Measurements from ENCODE around the gene MIA. TPM values are rescaled to one million over a fixed set of nuclear protein-coding genes. Genes with fewer than 3 reads are reported as not detected.
A peak's percentile ranks its signal among the peaks of the same experiment; 100 is the strongest.

MIA gene
- total and polyA plus RNA-seq, 9 of the 15 experiments (the other 6 are each of a cell fraction or from before 2014, with no cell fraction given), result 0.21 TPM; not detected in 8

GRCh38 chr19:40809358-40810086 lies 34.2 kb downstream of the MIA start:
- POLR2A ChIA-PET, result interaction anchor here (0.6 to 0.9 kb wide), 3 partner anchors 31 to 1612 kb away, joined by 3 read pairs; no protein-coding TSS in a partner anchor
- peaks cover 19 to 68% of the 10 kb centered on the region in 2 experiments; a peak in 4 of 5 replicates for H3K4me1 ChIP-seq (replicated peaks in 1 of 2; ENCODE audit: control insufficient read depth in 2 of 2, insufficient read depth in 2 of 2, low read length in 2 of 2)
- H3K27ac ChIP-seq (ENCODE audit: extremely low read depth, low read depth, low read length), result peak overlapping the region; percentile 79; the same call in 2 of the 3 replicates
- peak overlapping the region; percentile 74 for H3K4me2 ChIP-seq (ENCODE audit: insufficient read depth, low read length)
- 87% methylated on average over 37 of the region's 39 CpGs for WGBS (ENCODE audit: insufficient coverage, low coverage, missing lambda C conversion rate)
- DNase-seq (ENCODE audit: extremely low read depth in 1 of 4, low spot score in 3 of 4) (no peak), FAIRE-seq (no peak), ATAC-seq (no peak)
- CTCF ChIA-PET (ENCODE audit: low intra/inter-chr PET ratio), result no interaction called here
- no TSS peak for BruUV-seq (replicated peaks)
- no peaks in the 10 kb centered on the region for H3K9me3 ChIP-seq (replicated peaks; ENCODE audit: control insufficient read depth, insufficient read depth, low read depth, low read length)
- H4K20me1 ChIP-seq (replicated peaks; ENCODE audit: control insufficient read depth, insufficient read depth, low read length), result peaks cover 26% of the 10 kb centered on the region
- peaks cover 12% of the 10 kb centered on the region for H3K9me1 ChIP-seq (ENCODE audit: control insufficient read depth, insufficient read depth, low read length)
- in situ Hi-C loops (cut with MboI) (loop anchor here (5.0 kb wide), 1 partner anchor 323 kb away; no protein-coding TSS in a partner anchor), intact Hi-C loops (cut with micrococcal nuclease) (loop anchor here (5.0 kb wide), 1 partner anchor 147 kb away; no protein-coding TSS in a partner anchor)
- no peak overlapping the region for H3K4me3 ChIP-seq
- no peaks in the 10 kb centered on the region for H3K27me3 ChIP-seq (ENCODE audit: control insufficient read depth in 2 of 2, insufficient read depth in 2 of 2, low read length in 2 of 2)
- H3K36me3 ChIP-seq (ENCODE audit: control insufficient read depth, insufficient read depth, low read length), result peaks cover 52% of the 10 kb centered on the region
- peaks cover 36% of the 10 kb centered on the region for H3K79me2 ChIP-seq (ENCODE audit: control insufficient read depth, insufficient read depth, low read length)
- H2AFZ ChIP-seq (ENCODE audit: low read depth, low read length), result no peak overlapping the region
- H3K9ac ChIP-seq (ENCODE audit: insufficient read depth in 1 of 2, low read depth in 2 of 2, low read length in 2 of 2), result peak overlapping the region in 1 of 2 experiments; percentile 26; a peak in 2 of 4 replicates
- TF ChIP-seq MYNN (IDR thresholded peaks at IDR 0.05) (peak; percentile 60; the same call in 1 of the 2 replicates), MYNN (CRISPR knock-in tag; IDR thresholded peaks at IDR 0.05) (no peak), BACH1 (tag; IDR thresholded peaks at IDR 0.05) (no peak), NONO (IDR thresholded peaks at IDR 0.05; ENCODE audit: low read depth in 2 of 2, low read length in 1 of 2) (0 out of 4 replicates have a peak, but pooled peaks of 1 of the 2 experiments have one; percentile 24), NFIX (CRISPR knock-in tag; IDR thresholded peaks at IDR 0.05; ENCODE audit: low read depth) (no peak), ARID3A (IDR thresholded peaks at IDR 0.05; ENCODE audit: borderline replicate concordance, low read depth, low read length) (no peak), RBM34 (IDR thresholded peaks at IDR 0.05; ENCODE audit: borderline replicate concordance, insufficient read depth, low read length) (no peak), E2F3 (CRISPR knock-in tag; IDR thresholded peaks at IDR 0.05) (no peak), MAFK (IDR thresholded peaks at IDR 0.05; ENCODE audit: low read length) (no peak), TOE1 (IDR thresholded peaks at IDR 0.05; ENCODE audit: borderline replicate concordance) (no peak), TOE1 (CRISPR knock-in tag; IDR thresholded peaks at IDR 0.05; ENCODE audit: borderline replicate concordance, low read depth) (no peak), NUFIP1 (IDR thresholded peaks at IDR 0.05; ENCODE audit: partially characterized antibody) (no peak), SPI1 (IDR thresholded peaks at IDR 0.05; ENCODE audit: borderline replicate concordance, low read depth, low read length) (no peak), HMGN3 (IDR thresholded peaks at IDR 0.05; ENCODE audit: borderline replicate concordance, extremely low read depth, insufficient read length, low read depth, low read length) (peak; percentile 23), ZC3H4 (CRISPR knock-in tag; IDR thresholded peaks at IDR 0.05; ENCODE audit: borderline replicate concordance) (0 out of 2 replicates have a peak, but pooled peaks have one; percentile 38), FIP1L1 (IDR thresholded peaks at IDR 0.05; ENCODE audit: low read depth, low read length, poor library complexity, severe bottlenecking) (no peak)
- TF ChIP-seq, protein P1, sequence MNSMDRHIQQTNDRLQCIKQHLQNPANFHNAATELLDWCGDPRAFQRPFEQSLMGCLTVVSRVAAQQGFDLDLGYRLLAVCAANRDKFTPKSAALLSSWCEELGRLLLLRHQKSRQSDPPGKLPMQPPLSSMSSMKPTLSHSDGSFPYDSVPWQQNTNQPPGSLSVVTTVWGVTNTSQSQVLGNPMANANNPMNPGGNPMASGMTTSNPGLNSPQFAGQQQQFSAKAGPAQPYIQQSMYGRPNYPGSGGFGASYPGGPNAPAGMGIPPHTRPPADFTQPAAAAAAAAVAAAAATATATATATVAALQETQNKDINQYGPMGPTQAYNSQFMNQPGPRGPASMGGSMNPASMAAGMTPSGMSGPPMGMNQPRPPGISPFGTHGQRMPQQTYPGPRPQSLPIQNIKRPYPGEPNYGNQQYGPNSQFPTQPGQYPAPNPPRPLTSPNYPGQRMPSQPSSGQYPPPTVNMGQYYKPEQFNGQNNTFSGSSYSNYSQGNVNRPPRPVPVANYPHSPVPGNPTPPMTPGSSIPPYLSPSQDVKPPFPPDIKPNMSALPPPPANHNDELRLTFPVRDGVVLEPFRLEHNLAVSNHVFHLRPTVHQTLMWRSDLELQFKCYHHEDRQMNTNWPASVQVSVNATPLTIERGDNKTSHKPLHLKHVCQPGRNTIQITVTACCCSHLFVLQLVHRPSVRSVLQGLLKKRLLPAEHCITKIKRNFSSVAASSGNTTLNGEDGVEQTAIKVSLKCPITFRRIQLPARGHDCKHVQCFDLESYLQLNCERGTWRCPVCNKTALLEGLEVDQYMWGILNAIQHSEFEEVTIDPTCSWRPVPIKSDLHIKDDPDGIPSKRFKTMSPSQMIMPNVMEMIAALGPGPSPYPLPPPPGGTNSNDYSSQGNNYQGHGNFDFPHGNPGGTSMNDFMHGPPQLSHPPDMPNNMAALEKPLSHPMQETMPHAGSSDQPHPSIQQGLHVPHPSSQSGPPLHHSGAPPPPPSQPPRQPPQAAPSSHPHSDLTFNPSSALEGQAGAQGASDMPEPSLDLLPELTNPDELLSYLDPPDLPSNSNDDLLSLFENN (IDR thresholded peaks at IDR 0.05; ENCODE audit: low read depth in 2 of 2, low read length in 2 of 2), result no peak

Data from K562 (cell line).